Psoas muscle (tissue), 8 donors: Measurements from ENCODE around the gene GABBR1. TPM values are rescaled to one million over a fixed set of nuclear protein-coding genes. Genes with fewer than 3 reads are reported as not detected.

Experiments used
- ATAC-seq, 4 donors: fragments of 200-7000 bp; cut with Tn5 transposase; one replicate each; pipeline ENCODE4 v1.9.1; 2020; ENCODE audit warnings: moderate library complexity in 3 of 4, mild to moderate bottlenecking in 2 of 4
- DNase-seq, 2 donors: peaks; one replicate each; pipeline ENCODE4 v3.0.0-alpha.2; 2020
- H3K27ac ChIP-seq: fragments of 200-600 bp; one replicate; pipeline ENCODE4 v1.8.0; 2022
- H3K27me3 ChIP-seq, 3 donors: fragments of 200-600 bp in 1 of 3; one replicate each; pipeline versions ENCODE4 v1.6.1 to v1.8.0; 2013 to 2022; ENCODE audit warnings: low read length in 2 of 3, mild to moderate bottlenecking in 2 of 3, moderate library complexity in 1 of 3; ENCODE audit not compliant: insufficient read depth in 3 of 3
- H3K36me3 ChIP-seq, 2 donors: fragments of 200-600 bp in 1 of 2; one replicate each; pipeline versions ENCODE4 v1.6.1 to v1.8.0; 2013 to 2022; ENCODE audit warnings: low read depth in 1 of 2, mild to moderate bottlenecking in 1 of 2, moderate library complexity in 1 of 2; ENCODE audit not compliant: insufficient read depth in 1 of 2
- H3K4me1 ChIP-seq: fragments of 200-600 bp; one replicate; pipeline ENCODE4 v1.8.0; 2022
- H3K4me3 ChIP-seq: fragments of 200-600 bp; one replicate; pipeline ENCODE4 v1.8.0; 2022; ENCODE audit warnings: mild to moderate bottlenecking
- H3K9me3 ChIP-seq: fragments of 200-600 bp; one replicate; pipeline ENCODE4 v1.8.0; 2022
- WGBS, 3 donors: extraction: QIAGEN DNeasy Blood & Tissue Kit; methylation state at CpG; one replicate each; pipeline versions ENCODE4 v1.1.6 to v1.1.7; 2013; 5-methylcytosine and 5-hydroxymethylcytosine counted together
- intact Hi-C, 2 donors: fragments of 100-400 bp; cut with DNase I; formaldehyde crosslinking; loops; one replicate each; pipeline versions ENCODE4 v1.11.0 to v1.14.2; 2022
- polyA plus RNA-seq, 3 donors: library from polyadenylated mRNA; stranded (reverse); fragments of 200-250 nt; gene quantifications; one replicate each; pipeline ENCODE4 v1.2.3, GENCODE V29; 2013
- total RNA-seq, 4 donors: library from RNA; stranded (reverse); fragmentation: NEBNext Ultra II Directional in 2 of 4; extraction: Animal tissue kit (Norgen Biotek cat#: 25700) in 2 of 4; gene quantifications; one replicate each; pipeline versions ENCODE4 v1.2.1 to v1.2.4, GENCODE V29; 2021 to 2023
- TF ChIP-seq, protein P1 (sequence below): fragments of 200-600 bp; IDR thresholded peaks from one replicate; pipeline ENCODE4 v1.8.0; 2022; ENCODE audit warnings: antibody characterized with exemption
- donor health status: healthy with polysubstance abuse.
- donor health status: DM: no; HTN: no; CAD: no; lungs with moderate emphysema.
- donor health status: Bipolar disorder and iron deficiency.
- donor health status: healthy.
- donor health status: DM: yes; HTN: yes; CAD: no.
- donor health status: DM: no; HTN: no; CAD: no.
- donor health status: DM: no; HTN: no; CAD: no.
- donor health status: DM: yes; HTN: yes; CAD: no.

GABBR1 gene
- total and polyA plus RNA-seq, 7 donors, result 2.5 to 10.2 (median 4.6) TPM

DNA sequence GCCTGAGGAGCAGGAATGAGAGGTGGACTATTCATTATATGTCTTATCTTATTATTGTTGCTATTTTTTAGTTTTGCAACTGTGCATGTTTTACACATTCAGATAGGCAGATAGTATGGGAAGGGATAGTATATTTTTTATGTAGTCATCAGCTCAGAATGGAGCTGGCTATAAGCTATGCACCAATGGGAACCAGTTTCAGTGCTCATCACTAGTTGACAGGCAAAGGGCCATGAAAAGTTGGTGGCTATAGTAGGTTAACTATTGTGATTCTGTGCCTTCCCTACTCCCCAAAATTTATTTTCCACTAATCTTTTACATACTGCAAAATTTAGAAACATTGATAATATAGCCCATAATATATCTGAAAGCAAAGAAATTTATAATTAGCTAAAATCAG lies 68.1 kb downstream of the GABBR1 start:
- H3K27ac ChIP-seq, result no peak overlapping the region
- intact Hi-C loops, result no loop called here
- DNase-seq (no peak), ATAC-seq (no peak)
- TF ChIP-seq, protein P1, sequence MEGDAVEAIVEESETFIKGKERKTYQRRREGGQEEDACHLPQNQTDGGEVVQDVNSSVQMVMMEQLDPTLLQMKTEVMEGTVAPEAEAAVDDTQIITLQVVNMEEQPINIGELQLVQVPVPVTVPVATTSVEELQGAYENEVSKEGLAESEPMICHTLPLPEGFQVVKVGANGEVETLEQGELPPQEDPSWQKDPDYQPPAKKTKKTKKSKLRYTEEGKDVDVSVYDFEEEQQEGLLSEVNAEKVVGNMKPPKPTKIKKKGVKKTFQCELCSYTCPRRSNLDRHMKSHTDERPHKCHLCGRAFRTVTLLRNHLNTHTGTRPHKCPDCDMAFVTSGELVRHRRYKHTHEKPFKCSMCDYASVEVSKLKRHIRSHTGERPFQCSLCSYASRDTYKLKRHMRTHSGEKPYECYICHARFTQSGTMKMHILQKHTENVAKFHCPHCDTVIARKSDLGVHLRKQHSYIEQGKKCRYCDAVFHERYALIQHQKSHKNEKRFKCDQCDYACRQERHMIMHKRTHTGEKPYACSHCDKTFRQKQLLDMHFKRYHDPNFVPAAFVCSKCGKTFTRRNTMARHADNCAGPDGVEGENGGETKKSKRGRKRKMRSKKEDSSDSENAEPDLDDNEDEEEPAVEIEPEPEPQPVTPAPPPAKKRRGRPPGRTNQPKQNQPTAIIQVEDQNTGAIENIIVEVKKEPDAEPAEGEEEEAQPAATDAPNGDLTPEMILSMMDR, result no peak
- H3K4me1 ChIP-seq, result no peaks in the 10 kb centered on the region
- no peaks in the 10 kb centered on the region for H3K9me3 ChIP-seq
- peaks cover 0 to 4% (median 0%) of the 10 kb centered on the region in 3 donors for H3K27me3 ChIP-seq
- H3K4me3 ChIP-seq, result no peak overlapping the region
- H3K36me3 ChIP-seq, result no peaks in the 10 kb centered on the region

DNA sequence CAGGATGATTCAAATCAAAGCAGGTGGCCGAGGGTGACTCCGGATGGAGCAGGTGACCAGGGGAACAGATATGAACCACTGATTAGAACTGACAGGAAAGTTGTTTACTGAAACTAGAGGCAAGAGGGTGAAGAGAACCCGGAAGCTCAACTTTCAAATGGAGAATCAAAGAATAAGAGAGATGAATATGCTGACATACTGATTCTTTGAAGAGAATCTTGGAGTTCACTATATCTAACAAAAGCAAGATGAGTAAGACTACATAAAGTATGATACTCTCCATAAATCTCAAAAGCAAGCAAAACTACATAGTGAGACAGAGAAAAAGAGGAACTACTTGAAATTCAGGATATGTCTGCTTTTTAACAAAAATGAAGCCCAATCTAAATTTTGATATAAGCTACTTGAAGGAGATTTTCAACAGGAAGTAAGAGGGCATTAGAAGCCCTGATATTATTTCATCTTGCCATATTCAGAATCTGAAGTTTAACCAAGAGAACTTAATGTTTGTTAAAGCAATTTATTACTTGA lies 69.5 kb downstream of the GABBR1 start:
- Histone ChIP-seq H3K4me3 (no peak overlapping the region), H3K27ac (no peak overlapping the region), H3K27me3 (peaks cover 0 to 9% (median 0%) of the 10 kb centered on the region in 3 donors), H3K36me3 (no peaks in the 10 kb centered on the region), H3K9me3 (no peaks in the 10 kb centered on the region), H3K4me1 (no peaks in the 10 kb centered on the region)
- no peak for ATAC-seq
- no peak for DNase-seq
- intact Hi-C loops, result no loop called here
- TF ChIP-seq, protein P1, result no peak
- WGBS, 3 donors, result 62 to 84% (median 79%) methylated on average over 3 of the region's 3 CpGs

- no peak overlapping the region for H3K27ac ChIP-seq
- TF ChIP-seq, protein P1, result no peak
- no peaks in the 10 kb centered on the region for H3K36me3 ChIP-seq
- no peaks in the 10 kb centered on the region for H3K9me3 ChIP-seq
- ATAC-seq (no peak), DNase-seq (no peak)
- no peaks in the 10 kb centered on the region for H3K4me1 ChIP-seq
- H3K4me3 ChIP-seq, result no peak overlapping the region
- peaks cover 0 to 14% (median 0%) of the 10 kb centered on the region in 3 donors for H3K27me3 ChIP-seq
- 62 to 88% (median 84%) methylated on average over 1 of the region's 1 CpG for WGBS, 3 donors
- intact Hi-C loops, result no loop called here
Observed at GRCh38 chr6:29561606-29562181, 71.3 kb downstream of the GABBR1 start.

DNA sequence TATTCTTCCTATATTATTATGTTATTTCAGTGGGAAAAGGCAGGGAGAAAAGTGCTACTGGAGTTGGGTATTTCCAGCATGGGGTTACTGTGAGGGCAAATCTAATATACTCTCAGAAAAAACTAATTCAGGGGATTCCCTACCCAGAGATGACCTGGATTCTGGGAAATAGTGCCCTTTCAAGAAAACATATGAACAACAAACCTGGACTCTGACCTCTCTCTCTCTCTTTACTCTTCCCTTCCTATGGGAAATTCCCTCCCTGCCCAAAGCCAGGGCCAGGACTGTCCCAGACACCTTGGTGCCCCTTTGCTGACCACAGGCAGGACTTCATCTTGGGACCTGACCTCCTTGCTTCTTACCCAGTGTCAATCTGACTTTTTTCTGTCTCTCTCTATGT lies 71.9 kb downstream of the GABBR1 start:
- no peak for ATAC-seq
- Histone ChIP-seq H3K27ac (no peak overlapping the region), H3K9me3 (no peaks in the 10 kb centered on the region), H3K4me3 (no peak overlapping the region), H3K27me3 (peaks cover 0 to 20% (median 0%) of the 10 kb centered on the region in 3 donors), H3K36me3 (no peaks in the 10 kb centered on the region), H3K4me1 (no peaks in the 10 kb centered on the region)
- DNase-seq, result no peak
- intact Hi-C loops, result no loop called here
- TF ChIP-seq, protein P1, result no peak
